Measurements from ENCODE around the gene KIAA0825. TPM values are rescaled to one million over a fixed set of nuclear protein-coding genes. Genes with fewer than 3 reads are reported as not detected.

Gene KIAA0825
- total and polyA plus RNA-seq, 2 of the 8 experiments (the other 6 are each of a cell fraction or from before 2014, with no cell fraction given), result 0.60 to 1.0 TPM

- H3K4me3 ChIP-seq (ENCODE audit: extremely low read depth in 1 of 4, insufficient read depth in 2 of 4, low read depth in 3 of 4, low read length in 4 of 4), result no peak overlapping the region
- no peak overlapping the region for H3K4ac ChIP-seq (replicated peaks; ENCODE audit: insufficient read length, low read depth, low read length)
- no peaks in the 10 kb centered on the region for H3K23me2 ChIP-seq (ENCODE audit: low read depth, low read length)
- no peak overlapping the region for H3K14ac ChIP-seq (ENCODE audit: insufficient read length)
- H3K27me3 ChIP-seq (replicated peaks in 1 of 4; ENCODE audit: control insufficient read depth in 3 of 4, extremely low read depth in 1 of 4, insufficient read depth in 3 of 4, low read length in 3 of 4), result no peaks in the 10 kb centered on the region
- no peak overlapping the region for H2AFZ ChIP-seq (ENCODE audit: low read length)
- no peak overlapping the region for H3K27ac ChIP-seq (ENCODE audit: low read depth, low read length)
- no peak overlapping the region for H2BK12ac ChIP-seq (ENCODE audit: low read depth, low read length)
- WGBS, 2 experiments (ENCODE audit: extremely low coverage in 1 of 2, insufficient coverage in 1 of 2, insufficient read length in 1 of 2, insufficient replicate concordance in 2 of 2, low coverage in 1 of 2, low lambda C conversion rate in 2 of 2, missing lambda C conversion rate in 1 of 2), result 92% methylated on average over 3 of the region's 3 CpGs; no CpG with 5 or more reads in 1 of the 2 experiments
- H4K91ac ChIP-seq (replicated peaks; ENCODE audit: insufficient read length, low read length), result no peak overlapping the region
- no peaks in the 10 kb centered on the region; a peak in 1 of 8 replicates for H3K36me3 ChIP-seq (ENCODE audit: control insufficient read depth in 2 of 4, insufficient read depth in 4 of 4, low read length in 3 of 4)
- H3K18ac ChIP-seq (ENCODE audit: extremely low read depth, low read length), result no peak overlapping the region
- ChIA-PET CTCF (ENCODE audit: partially characterized antibody) (no interaction called here), POLR2A (ENCODE audit: partially characterized antibody) (no interaction called here)
- no peak overlapping the region for H2BK15ac ChIP-seq (ENCODE audit: low read length)
- no peaks in the 10 kb centered on the region for H3K4me1 ChIP-seq (replicated peaks in 1 of 4; ENCODE audit: control insufficient read depth in 3 of 4, insufficient read depth in 4 of 4, low read length in 3 of 4)
- no peaks in the 10 kb centered on the region for H3K79me2 ChIP-seq (ENCODE audit: control insufficient read depth in 1 of 2, insufficient read depth in 2 of 2, low read length in 2 of 2)
- H3K56ac ChIP-seq (replicated peaks; ENCODE audit: insufficient read length, low read depth, low read length), result no peak overlapping the region
- H3K23ac ChIP-seq (ENCODE audit: insufficient read length), result no peak overlapping the region
- no peak for FAIRE-seq
- no peak overlapping the region for H4K8ac ChIP-seq (ENCODE audit: extremely low read depth, insufficient read depth, low read length)
- no peaks in the 10 kb centered on the region for H3K79me1 ChIP-seq (ENCODE audit: low read depth, low read length)
- H4K20me1 ChIP-seq (replicated peaks in 1 of 2; ENCODE audit: control insufficient read depth in 1 of 2, insufficient read depth in 2 of 2, low read length in 2 of 2), result no peaks in the 10 kb centered on the region
- no peak for DNase-seq (ENCODE audit: low read depth in 1 of 2, low spot score in 2 of 2)
- no peak overlapping the region for H2BK120ac ChIP-seq (replicated peaks; ENCODE audit: low read depth, low read length)
- H3K4me2 ChIP-seq (ENCODE audit: insufficient read depth in 1 of 2, low read depth in 2 of 2, low read length in 2 of 2), result no peak overlapping the region
- H2BK20ac ChIP-seq (ENCODE audit: low read length), result no peak overlapping the region
- TF ChIP-seq RXRA (IDR thresholded peaks at IDR 0.05; ENCODE audit: insufficient read depth, low read depth, low read length), result no peak
- TF ChIP-seq MAX (IDR thresholded peaks at IDR 0.05), result no peak
- no peak for TF ChIP-seq EP300 (IDR thresholded peaks at IDR 0.05; ENCODE audit: borderline replicate concordance in 1 of 2, low read depth in 2 of 2, low read length in 2 of 2)
- no peak for TF ChIP-seq EGR1 (IDR thresholded peaks at IDR 0.05; ENCODE audit: borderline replicate concordance, low read depth, low read length)
- no peak for TF ChIP-seq KDM5A (IDR thresholded peaks at IDR 0.05; ENCODE audit: low read length)
- H3K9me3 ChIP-seq (ENCODE audit: insufficient read depth in 2 of 2, low read depth in 1 of 2, low read length in 1 of 2), result no peaks in the 10 kb centered on the region
- H2AK5ac ChIP-seq (ENCODE audit: low read depth, low read length), result no peak overlapping the region
- no peak overlapping the region for H3K9ac ChIP-seq (replicated peaks in 1 of 4; ENCODE audit: extremely low read depth in 1 of 4, low read depth in 3 of 4, low read length in 3 of 4)
- no peak overlapping the region for H4K5ac ChIP-seq (ENCODE audit: insufficient read length, low read depth, low read length)
- H2BK5ac ChIP-seq (ENCODE audit: low read depth, low read length), result no peak overlapping the region
These were observed 216.3 kb downstream of the KIAA0825 start for GRCh38 chr5:94402096-94402495.
